Measurements from ENCODE around the gene MPLKIP.
"Not testable (repeated sequence)": the region's sequence is repeated elsewhere in the genome, so short reads cannot be mapped to it uniquely, and the experiment has no call there.

The MPLKIP gene

DNA sequence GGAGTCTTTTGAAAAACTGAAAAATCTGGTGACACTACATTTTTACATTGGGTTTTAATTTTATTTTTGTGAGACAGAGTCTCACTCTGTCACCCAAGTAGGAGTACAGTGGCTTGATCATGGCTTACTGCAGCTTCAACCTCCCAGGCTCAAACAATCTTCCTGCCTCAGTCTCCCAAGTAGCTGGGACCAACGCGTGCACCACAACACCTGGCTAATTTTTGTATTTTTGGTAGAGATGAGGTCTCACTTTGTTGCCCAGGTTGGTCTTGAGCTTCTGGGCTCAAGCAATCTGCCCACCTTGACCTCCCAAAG lies 11.5 kb downstream of the MPLKIP start:
- DNase-seq: no peak

DNA sequence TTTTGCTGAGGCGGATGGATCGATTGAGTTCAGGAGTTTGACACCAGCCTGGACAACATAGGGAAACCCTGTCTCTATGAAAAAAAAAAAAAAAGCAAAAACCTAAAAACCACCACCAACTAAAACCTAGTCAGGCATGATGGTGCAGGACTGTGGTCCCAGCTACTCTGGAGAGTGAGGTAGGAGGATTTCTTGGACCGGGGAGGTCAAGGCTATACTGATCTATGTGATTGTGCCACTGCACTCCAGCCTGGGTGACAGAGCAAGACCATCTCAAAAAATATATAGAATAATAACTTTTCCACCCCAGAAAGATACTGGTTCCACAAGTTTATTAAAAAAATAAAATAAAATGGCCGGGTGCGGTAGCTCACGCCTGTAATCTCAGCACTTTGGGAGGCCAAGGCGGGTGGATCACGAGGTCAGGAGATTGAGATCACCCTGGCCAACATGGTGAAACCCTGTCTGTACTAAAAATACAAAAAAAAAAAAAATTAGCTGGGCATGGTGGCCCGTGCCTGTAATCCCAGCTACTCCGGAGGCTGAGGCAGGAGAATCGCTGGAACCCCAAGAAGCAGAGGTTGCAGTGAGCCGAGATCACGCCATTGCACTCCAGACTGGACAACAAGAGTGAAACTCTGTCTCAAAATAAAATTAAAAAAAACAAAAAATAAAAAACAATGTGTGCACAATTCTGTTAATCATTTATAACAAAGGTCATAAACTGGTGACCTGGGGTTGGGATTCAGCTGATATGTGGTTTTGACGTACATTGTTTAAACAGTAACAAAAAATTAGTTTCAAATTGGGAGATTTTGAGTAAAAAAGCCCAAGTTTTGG lies 12.1 kb downstream of the MPLKIP start:
- not testable (repeated sequence) for DNase-seq

DNA sequence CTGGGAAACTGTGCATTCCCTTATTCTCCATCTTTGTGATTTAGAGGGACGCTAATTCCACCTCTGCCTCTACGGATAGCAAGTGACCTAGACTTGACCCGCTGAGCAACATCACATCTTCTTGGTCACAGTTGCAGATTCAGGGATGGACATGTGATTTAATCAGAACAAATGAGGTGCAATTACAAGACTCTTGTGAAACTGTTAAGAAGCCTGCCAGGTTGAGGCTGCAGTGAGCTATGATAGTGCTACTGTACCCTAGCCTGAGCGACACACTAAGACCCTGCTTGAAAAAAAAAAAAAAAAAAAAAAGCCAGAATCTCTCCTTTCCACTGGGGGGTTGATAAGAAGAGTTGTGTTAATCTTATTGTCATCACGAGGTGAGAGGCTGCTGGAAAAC lies 14.4 kb downstream of the MPLKIP start:
- no peak for DNase-seq

DNA sequence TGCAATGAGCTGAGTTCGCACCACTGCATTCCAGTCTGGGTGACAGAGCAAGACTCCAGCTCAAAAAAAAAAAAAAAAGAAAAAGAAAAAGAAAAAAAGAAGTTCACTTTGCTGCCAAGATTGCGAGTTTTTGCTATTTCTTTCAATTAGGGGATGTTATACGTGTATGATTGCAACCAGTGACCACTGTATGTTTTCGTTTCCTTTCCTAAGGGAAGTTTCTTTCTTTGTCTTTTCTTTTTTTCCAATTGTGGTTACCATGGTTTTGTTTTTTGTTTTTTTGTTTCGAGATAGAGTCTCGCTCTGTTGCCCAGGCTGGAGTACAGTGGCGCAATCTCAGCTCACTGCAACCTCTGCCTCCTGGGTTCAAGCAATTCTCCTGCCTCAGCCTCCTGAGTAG lies 16.2 kb downstream of the MPLKIP start:
- not testable (repeated sequence) for DNase-seq

DNA sequence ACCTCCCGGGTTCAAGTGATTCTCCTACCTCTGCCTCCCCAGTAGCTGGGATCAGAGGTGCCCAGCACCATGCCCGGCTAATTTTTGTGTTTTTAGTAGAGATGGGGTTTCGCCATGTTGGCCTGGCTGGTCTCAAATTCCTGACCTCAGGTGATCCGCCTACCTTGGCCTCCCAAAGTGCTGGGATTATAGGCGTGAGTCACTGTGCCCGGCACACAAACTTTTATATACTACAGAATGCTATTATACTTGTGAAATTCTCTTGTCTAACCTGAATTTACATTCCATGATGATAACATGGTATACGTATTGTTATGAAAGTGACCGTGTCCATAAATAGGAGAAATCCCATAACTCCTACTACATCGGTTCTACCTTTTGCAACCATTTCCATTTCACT lies 17.2 kb downstream of the MPLKIP start:
- DNase-seq: not testable (repeated sequence)

DNA sequence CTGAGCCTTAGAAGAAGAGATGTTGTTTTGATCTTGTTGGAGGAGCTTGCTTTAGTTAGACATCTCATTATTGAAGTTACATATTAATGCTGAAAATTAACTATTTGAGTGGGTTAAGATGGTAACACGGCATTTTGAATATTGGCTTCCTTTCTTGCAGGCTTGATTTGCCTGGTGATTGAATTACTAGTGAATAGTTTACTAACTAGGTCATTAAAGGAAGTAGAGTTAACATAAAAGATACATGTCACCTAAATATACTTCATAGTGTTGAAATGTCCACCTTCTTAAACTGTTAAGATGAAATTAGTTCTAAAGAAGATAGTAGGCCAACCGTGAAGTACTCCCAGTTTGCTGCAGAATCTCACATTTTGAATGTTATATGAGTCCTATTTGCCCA lies 18.5 kb downstream of the MPLKIP start:
- no peak for DNase-seq

DNA sequence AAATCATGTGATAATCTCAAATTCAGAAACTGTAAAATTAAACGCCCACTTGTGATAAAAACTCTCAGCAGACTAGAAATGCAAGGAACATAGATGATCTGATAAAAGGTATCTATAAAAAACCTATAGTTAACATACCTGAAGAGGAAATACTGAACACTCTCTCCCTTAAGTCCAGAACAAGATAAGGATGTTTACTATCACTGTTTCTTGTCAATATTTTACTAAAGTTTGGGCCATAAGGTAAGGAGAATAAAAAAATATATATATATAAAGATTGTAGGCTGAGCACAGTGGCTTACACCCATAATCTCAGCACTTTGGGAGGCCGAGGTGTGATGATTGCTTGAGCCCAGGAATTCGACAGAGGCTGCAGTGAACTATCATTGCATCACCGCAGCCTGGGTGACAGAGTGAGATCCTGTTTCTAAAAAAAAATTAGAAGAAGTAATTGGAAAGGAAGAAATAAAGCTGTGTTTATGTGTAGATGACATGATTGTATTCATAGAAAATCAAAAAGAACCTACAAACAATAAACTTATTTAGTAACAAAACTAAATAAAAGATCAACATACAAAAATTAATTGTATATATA lies 28.4 kb downstream of the MPLKIP start:
- no peak for DNase-seq

DNA sequence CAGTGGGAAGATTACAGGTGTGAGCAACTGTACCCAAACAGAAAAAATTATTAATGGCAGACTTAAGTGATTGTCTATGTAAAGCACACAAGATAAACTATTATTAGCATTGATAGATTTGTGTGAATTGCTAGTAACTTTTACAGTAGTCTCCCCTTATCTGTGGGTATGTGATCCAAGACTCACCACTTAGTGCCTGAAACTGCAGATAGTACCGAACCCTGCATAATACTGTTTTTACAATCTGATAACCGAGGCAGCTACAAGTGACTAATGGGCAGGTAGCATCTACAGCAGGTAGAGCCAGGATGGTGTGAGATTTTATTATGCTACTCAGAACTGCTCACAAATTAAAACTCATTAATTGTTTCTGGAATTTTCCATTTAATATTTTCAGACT lies 31.5 kb downstream of the MPLKIP start:
- no peak for DNase-seq

DNA sequence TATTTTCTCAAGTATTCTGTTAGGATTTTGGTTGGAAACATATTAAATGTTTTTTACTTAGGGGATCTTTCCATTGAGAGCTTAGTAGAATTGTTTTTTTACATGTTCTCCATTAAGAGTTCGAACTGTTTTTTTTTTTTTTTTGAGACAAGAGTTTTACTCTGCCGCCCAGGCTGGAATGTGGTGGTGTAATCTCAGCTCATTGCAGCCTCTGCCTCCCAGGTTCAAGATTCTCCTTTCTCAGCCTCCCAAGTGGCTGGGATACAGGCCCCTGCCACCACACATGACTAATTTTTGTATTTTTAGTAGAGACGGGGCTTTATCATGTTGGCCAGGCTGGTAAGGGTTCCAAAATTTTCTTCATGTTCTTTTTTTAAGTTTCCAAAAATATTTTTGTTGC lies 33.2 kb downstream of the MPLKIP start:
- no peak for DNase-seq

DNA sequence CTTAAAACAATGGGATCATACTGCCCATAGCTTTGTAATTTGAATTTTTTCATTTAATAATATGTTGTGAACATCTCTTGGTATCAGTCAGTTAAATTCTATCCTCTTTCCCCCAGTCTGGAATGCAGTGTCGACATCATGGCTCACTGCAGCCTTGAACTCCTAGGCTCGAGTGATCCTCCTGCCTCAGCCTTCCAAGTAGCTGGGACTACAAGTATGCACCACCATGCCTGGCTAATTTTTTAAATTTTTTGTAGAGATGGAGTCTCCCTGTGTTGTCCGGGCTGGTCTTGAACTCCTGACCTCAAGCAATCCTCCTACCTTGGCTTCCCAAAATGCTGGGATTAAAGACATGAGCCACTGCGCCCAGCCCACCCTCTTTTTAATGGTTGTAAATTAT lies 34.6 kb downstream of the MPLKIP start:
- DNase-seq: no peak

DNA sequence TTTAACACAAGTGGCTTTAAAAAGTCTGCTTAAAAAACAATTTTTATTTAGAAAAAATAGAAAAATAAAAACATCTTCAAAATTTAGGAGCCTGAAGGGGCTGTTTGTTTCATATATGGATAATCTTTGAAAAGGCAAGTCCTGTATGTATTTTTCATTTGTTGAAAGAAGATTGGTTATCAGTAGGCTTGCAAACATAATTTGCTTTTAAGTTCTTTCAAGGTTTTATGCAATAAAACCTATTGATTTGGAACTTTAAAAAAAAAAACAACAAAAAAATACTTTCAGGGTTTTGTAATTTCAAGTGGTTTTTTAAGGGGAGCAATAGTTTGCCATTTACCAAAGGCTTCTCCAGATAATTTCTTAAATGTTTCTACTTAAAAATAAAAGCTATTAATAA lies 35.6 kb downstream of the MPLKIP start:
- DNase-seq: no peak

DNA sequence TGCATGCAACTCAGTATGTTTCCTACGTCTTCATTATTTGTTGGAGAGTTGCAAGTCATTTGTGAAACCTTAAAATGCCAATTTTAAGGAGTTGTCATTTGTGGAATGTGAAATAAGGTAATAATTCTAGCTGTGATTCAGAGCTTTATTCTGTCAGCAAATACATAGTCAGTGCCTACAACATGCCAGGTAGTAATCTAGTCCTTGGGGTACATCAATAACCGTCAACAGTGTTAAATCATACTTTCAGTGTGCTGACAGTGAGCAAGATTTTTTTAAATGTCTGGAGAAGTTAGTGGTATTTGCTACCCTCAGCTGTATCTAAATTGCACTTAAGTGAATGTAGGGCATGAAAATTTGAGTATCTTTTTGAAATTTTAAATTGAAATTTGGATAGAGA lies 36.7 kb downstream of the MPLKIP start:
- DNase-seq: no peak

DNA sequence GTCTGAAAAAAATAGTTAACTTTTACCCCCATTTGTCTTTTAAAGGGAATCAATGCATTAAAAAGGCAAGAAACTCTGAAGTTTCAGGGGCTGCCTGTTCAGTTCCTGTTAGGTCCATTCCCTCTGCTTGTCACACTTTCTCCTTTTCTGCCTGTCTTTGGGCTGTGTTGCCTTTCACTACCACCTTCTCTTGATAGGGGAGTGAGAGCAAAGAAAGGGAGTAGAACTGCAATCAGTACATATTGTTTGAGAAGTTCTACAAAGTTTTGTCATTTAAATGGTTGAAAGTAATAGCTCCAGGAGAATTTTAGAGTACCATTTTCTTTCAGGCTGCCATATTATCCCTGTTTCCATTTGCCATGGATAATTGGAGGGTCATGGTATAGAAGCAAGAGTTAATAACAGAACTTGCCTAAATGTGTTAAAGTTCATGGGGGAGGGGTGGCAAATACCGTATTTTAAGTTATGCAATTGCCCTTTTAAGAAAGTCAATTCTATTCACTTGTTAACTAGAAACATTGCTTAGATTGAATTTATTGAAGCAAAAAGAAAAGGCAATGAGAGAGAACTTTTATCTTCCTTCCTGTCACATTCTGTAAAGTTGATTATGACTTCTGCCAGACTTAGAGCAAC lies 38.6 kb downstream of the MPLKIP start:
- DNase-seq: no peak

DNA sequence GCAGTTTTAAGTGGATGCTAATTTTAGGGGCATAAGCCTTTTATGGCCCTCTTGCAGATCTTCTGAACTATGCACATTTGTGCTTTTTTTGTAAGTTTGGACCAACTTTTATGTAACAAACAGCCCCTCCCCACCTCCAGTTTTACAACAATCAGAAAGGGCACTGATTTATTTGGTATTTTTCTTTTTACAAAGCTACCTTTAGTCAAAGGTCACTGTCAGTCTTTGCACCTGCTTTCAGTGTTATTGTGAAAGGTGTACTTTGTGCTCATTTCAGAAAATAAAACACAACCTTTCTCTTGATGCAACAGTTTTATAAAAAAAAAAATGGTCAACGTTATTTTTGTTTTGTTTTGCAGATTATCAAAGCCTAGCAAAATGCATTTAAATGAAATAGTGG lies 39.2 kb downstream of the MPLKIP start:
- DNase-seq: no peak

DNA sequence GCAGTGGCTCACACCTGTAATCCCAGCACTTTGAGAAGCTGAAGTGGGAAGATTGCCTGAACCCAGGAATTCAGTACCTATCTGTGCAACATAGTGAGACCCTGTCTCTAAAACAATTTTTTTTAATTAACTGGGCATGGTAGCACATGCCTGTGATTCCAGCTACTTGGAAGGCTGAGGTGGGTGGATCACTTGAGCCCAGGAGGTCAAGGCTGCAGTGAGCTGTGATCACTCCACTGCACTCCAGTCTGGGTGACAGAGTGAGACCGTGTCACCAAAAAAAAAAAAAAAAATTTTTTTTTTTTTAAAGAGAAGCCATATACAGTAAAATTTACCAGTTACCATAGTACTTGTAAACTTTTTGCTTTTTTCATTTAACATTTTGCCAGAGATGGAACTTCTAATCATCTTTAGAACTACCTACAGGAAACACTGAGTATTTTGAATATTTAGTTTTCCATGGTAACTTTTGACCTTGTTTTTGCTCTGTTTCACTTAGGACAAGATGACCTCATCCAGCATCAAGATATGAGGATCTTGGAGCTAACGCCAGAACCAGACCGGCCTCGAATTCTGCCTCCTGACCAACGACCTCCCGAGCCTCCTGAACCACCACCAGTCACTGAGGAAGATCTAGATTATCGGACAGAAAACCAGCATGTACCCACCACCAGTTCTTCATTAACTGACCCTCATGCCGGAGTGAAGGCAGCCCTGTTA lies 40.6 kb downstream of the MPLKIP start:
- DNase-seq: no peak

DNA sequence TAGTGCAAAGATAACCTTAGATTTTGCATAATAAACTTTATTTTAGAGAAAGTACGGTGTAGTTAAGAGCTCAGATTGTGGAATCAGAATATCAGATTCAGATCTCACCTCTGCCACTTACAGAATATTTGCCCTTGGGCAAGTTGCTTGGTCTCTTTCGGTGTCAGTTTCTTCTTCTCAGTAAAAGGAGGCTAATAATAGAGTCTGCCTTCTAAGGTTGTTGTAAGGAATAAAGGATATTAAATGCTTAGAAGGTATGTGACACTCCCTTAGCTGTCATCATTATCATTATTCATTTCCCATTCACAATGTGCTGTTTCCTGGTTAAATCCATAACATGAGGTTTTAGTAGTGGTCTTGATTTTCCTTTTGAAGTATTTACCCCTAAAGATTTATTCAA lies 42.2 kb downstream of the MPLKIP start:
- no peak for DNase-seq

DNA sequence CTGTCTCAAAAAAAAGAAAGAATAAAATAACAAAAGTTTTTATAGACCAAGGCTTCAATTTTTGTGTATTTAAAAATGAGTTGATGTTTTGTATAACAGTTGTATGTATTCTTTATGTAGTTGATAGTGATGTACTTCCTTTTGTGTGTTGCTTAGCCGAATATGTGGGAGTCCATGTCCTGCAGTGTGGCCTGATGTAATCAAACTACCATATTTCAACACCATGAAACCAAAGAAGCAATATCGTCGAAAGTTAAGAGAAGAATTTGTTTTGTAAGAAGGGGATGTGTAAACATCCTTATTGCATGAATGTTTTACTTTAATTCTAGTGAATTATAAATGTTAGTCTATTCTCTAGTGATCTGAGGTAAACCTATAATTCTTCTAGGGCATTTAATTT lies 56.6 kb downstream of the MPLKIP start:
- no peak for DNase-seq

Measured in CD4-positive, alpha-beta T cell treated with Interleukin-4 for 4 hours (primary cell).